Measurements from ENCODE around the gene SCUBE3. TPM values are rescaled to one million over a fixed set of nuclear protein-coding genes. Genes with fewer than 3 reads are reported as not detected.

SCUBE3 gene
- total RNA-seq, 1 experiment from 2014 or later = 0.05 TPM

- H3K9me3 ChIP-seq (ENCODE audit: control insufficient read depth in 1 of 2, insufficient read depth in 1 of 2, low read depth in 1 of 2, low read length in 2 of 2) = no peaks in the 10 kb centered on the region
- ATAC-seq (no peak), DNase-seq (ENCODE audit: low read depth, low spot score) (no peak)
- no peak overlapping the region for H3K27ac ChIP-seq (ENCODE audit: low read depth, low read length)
- no TSS peak for BruUV-seq (replicated peaks)
- intact Hi-C loops (cut with micrococcal nuclease) = no loop called here
- TF ChIP-seq SIN3A (IDR thresholded peaks at IDR 0.05; ENCODE audit: low read depth) (no peak), ZFX (IDR thresholded peaks at IDR 0.05) (no peak), ELF1 (IDR thresholded peaks at IDR 0.05; ENCODE audit: borderline replicate concordance, low read depth) (no peak), JUND (IDR thresholded peaks at IDR 0.05) (no peak), ZNF274 (IDR thresholded peaks at IDR 0.05; ENCODE audit: low read depth, low read length) (no peak), SP1 (IDR thresholded peaks at IDR 0.05; ENCODE audit: low read depth) (no peak), EGR1 (IDR thresholded peaks at IDR 0.05; ENCODE audit: low read depth) (no peak), RAD21 (IDR thresholded peaks at IDR 0.05; ENCODE audit: low read depth) (no peak), POLR2A (IDR thresholded peaks at IDR 0.05; ENCODE audit: borderline replicate concordance, extremely low read depth, insufficient read depth, insufficient read length) (no peak), FOSL1 (IDR thresholded peaks at IDR 0.05; ENCODE audit: low read depth) (no peak)
- H3K36me3 ChIP-seq (ENCODE audit: control insufficient read depth in 1 of 2, insufficient read depth in 2 of 2, low read length in 2 of 2) = no peaks in the 10 kb centered on the region
- H3K27me3 ChIP-seq (ENCODE audit: insufficient read depth, low read length) = no peaks in the 10 kb centered on the region
- ChIA-PET CTCF (no interaction called here), POLR2A (no interaction called here), RAD21 (ENCODE audit: low non-redundant PET in 1 of 2, low total read pairs in 2 of 2, uncharacterized antibody in 2 of 2, unreplicated experiment in 2 of 2) (no interaction called here)
- no peaks in the 10 kb centered on the region for H3K79me2 ChIP-seq (ENCODE audit: insufficient read depth, low read length)
- H3K9ac ChIP-seq (ENCODE audit: low read length) = no peak overlapping the region
- H3K4me1 ChIP-seq (ENCODE audit: control insufficient read depth in 1 of 2, insufficient read depth in 2 of 2, low read length in 2 of 2) = no peaks in the 10 kb centered on the region
- H4K20me1 ChIP-seq (ENCODE audit: insufficient read depth) = no peaks in the 10 kb centered on the region
- no peak overlapping the region for H2AFZ ChIP-seq (ENCODE audit: low read depth, low read length, poor library complexity, severe bottlenecking)
- H3K4me3 ChIP-seq (replicated peaks in 1 of 2; ENCODE audit: low read depth in 1 of 2, low read length in 2 of 2) = no peak overlapping the region
- H3K4me2 ChIP-seq (ENCODE audit: low read length) = no peak overlapping the region
- H3K9me2 ChIP-seq (ENCODE audit: insufficient read depth) = no peaks in the 10 kb centered on the region
Observed at GRCh38 chr6:35166116-35166515, 47.6 kb upstream of the SCUBE3 start.

DNA sequence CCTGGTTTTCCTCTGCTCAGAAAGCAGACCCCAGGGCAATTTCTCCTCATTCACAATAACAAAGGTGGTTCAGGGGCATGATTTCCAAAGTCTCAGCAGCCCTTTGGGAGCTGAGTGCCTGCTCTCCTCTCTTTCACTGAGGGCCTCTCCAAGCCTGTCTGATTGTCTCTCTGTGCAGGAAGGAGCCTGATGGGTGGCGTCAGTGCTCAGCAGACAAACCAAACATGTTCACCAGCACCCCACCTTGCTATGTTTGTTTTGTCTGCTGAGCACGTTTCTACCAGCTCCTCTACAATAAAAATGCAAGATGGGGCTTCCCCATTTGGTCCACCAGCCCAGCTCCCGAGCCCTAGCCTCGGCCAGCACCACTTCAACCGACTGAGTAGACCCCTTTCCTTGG, 47.2 kb upstream of the SCUBE3 start:
- Histone ChIP-seq H3K27me3 (ENCODE audit: insufficient read depth, low read length) (no peaks in the 10 kb centered on the region), H3K4me3 (replicated peaks in 1 of 2; ENCODE audit: low read depth in 1 of 2, low read length in 2 of 2) (no peak overlapping the region), H3K36me3 (ENCODE audit: control insufficient read depth in 1 of 2, insufficient read depth in 2 of 2, low read length in 2 of 2) (no peaks in the 10 kb centered on the region), H3K9me2 (ENCODE audit: insufficient read depth) (no peaks in the 10 kb centered on the region), H3K79me2 (ENCODE audit: insufficient read depth, low read length) (no peaks in the 10 kb centered on the region), H2AFZ (ENCODE audit: low read depth, low read length, poor library complexity, severe bottlenecking) (no peak overlapping the region), H3K4me1 (ENCODE audit: control insufficient read depth in 1 of 2, insufficient read depth in 2 of 2, low read length in 2 of 2) (no peaks in the 10 kb centered on the region), H3K27ac (ENCODE audit: low read depth, low read length) (no peak overlapping the region), H3K9ac (ENCODE audit: low read length) (no peak overlapping the region), H3K4me2 (ENCODE audit: low read length) (no peak overlapping the region), H3K9me3 (ENCODE audit: control insufficient read depth in 1 of 2, insufficient read depth in 1 of 2, low read depth in 1 of 2, low read length in 2 of 2) (no peaks in the 10 kb centered on the region), H4K20me1 (ENCODE audit: insufficient read depth) (no peaks in the 10 kb centered on the region)
- no TSS peak for BruUV-seq (replicated peaks)
- POLR2A ChIA-PET = no interaction called here
- RAD21 ChIA-PET (ENCODE audit: low non-redundant PET in 1 of 2, low total read pairs in 2 of 2, uncharacterized antibody in 2 of 2, unreplicated experiment in 2 of 2) = no interaction called here
- DNase-seq (ENCODE audit: low read depth, low spot score) (no peak), ATAC-seq (no peak)
- intact Hi-C loops (cut with micrococcal nuclease) = no loop called here
- CTCF ChIA-PET = no interaction called here
- no peak for TF ChIP-seq POLR2A (IDR thresholded peaks at IDR 0.05; ENCODE audit: borderline replicate concordance, extremely low read depth, insufficient read depth, insufficient read length)
- TF ChIP-seq RAD21 (IDR thresholded peaks at IDR 0.05; ENCODE audit: low read depth) = no peak
- no peak for TF ChIP-seq ATF3 (IDR thresholded peaks at IDR 0.05)
- TF ChIP-seq JUND (IDR thresholded peaks at IDR 0.05) = no peak
- no peak for TF ChIP-seq FOSL1 (IDR thresholded peaks at IDR 0.05; ENCODE audit: low read depth)
- no peak for TF ChIP-seq CBX3 (IDR thresholded peaks at IDR 0.05; ENCODE audit: low read depth)
- TF ChIP-seq CEBPB (IDR thresholded peaks at IDR 0.05; ENCODE audit: low read depth) = no peak
- TF ChIP-seq EZH2phosphoT487 (IDR thresholded peaks at IDR 0.05; ENCODE audit: borderline replicate concordance) = no peak
- TF ChIP-seq SIN3A (IDR thresholded peaks at IDR 0.05; ENCODE audit: low read depth) = no peak
- TF ChIP-seq SRF (IDR thresholded peaks at IDR 0.05; ENCODE audit: low read depth) = no peak
- no peak for TF ChIP-seq YY1 (IDR thresholded peaks at IDR 0.05; ENCODE audit: extremely low read depth, insufficient replicate concordance, low read depth, low read length)
- TF ChIP-seq ZBTB33 (IDR thresholded peaks at IDR 0.05; ENCODE audit: extremely low read depth, insufficient replicate concordance, low read length) = no peak
- no peak for TF ChIP-seq SP1 (IDR thresholded peaks at IDR 0.05; ENCODE audit: low read depth)
- no peak for TF ChIP-seq EZH2 (IDR thresholded peaks at IDR 0.05)
- TF ChIP-seq, protein P1, sequence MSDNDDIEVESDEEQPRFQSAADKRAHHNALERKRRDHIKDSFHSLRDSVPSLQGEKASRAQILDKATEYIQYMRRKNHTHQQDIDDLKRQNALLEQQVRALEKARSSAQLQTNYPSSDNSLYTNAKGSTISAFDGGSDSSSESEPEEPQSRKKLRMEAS (IDR thresholded peaks at IDR 0.05) = no peak

Measured in HCT116 (cell line).